HG02981 (cell line): ENCODE data around the gene BAG3.

Source experiments
- ATAC-seq: cut with Tn5 transposase; IDR thresholded peaks from one replicate; pipeline ENCODE4 v1.9.1; 2021; ENCODE audit warnings: mild to moderate bottlenecking, moderate library complexity; ENCODE audit not compliant: unreplicated experiment

BAG3 gene

GRCh38 chr10:119665901-119666708, 14.9 kb downstream of the BAG3 start:
- ATAC-seq: no peak

- no peak for ATAC-seq
Measured at GRCh38 chr10:119666709-119667004, 15.5 kb downstream of the BAG3 start.

- ATAC-seq: no peak
Measured at GRCh38 chr10:119667562-119668328, 16.6 kb downstream of the BAG3 start.

GRCh38 chr10:119668461-119668860, 17.3 kb downstream of the BAG3 start:
- ATAC-seq: no peak

GRCh38 chr10:119669331-119669730, 18.2 kb downstream of the BAG3 start:
- no peak for ATAC-seq

- no peak for ATAC-seq
Measured at GRCh38 chr10:119669975-119670640, 18.9 kb downstream of the BAG3 start.

GRCh38 chr10:119670717-119671116, 19.5 kb downstream of the BAG3 start:
- no peak for ATAC-seq

- no peak for ATAC-seq
Measured at GRCh38 chr10:119671381-119671780, 20.2 kb downstream of the BAG3 start.

GRCh38 chr10:119672291-119672690, 21.1 kb downstream of the BAG3 start:
- ATAC-seq: no peak

GRCh38 chr10:119673271-119673670, 22.1 kb downstream of the BAG3 start:
- no peak for ATAC-seq

GRCh38 chr10:119675483-119676170, 24.4 kb downstream of the BAG3 start:
- ATAC-seq: no peak

- no peak for ATAC-seq
Measured at GRCh38 chr10:119677126-119677525, 25.9 kb downstream of the BAG3 start.

- no peak for ATAC-seq
Measured at GRCh38 chr10:119677904-119678755, 26.9 kb downstream of the BAG3 start.

GRCh38 chr10:119679480-119679829, 28.3 kb downstream of the BAG3 start:
- no peak for ATAC-seq

- ATAC-seq: no peak
Measured at GRCh38 chr10:119680050-119680449, 28.9 kb downstream of the BAG3 start.

GRCh38 chr10:119680650-119681081, 29.5 kb downstream of the BAG3 start:
- ATAC-seq: no peak

- peak; percentile 84 for ATAC-seq
Measured at GRCh38 chr10:119686465-119687191, 35.4 kb downstream of the BAG3 start.

GRCh38 chr10:119687192-119688032, 36.2 kb downstream of the BAG3 start:
- no peak for ATAC-seq

GRCh38 chr10:119688033-119688508, 36.9 kb downstream of the BAG3 start:
- ATAC-seq: no peak
